ENCODE measurements around the gene SP1. TPM values are rescaled to one million over a fixed set of nuclear protein-coding genes. Genes with fewer than 3 reads are reported as not detected.

The SP1 gene
- total and polyA plus RNA-seq, 9 of the 15 experiments (the other 6 are each of a cell fraction or from before 2014, with no cell fraction given) = 8.0 to 65.5 (median 41.6) TPM

DNA sequence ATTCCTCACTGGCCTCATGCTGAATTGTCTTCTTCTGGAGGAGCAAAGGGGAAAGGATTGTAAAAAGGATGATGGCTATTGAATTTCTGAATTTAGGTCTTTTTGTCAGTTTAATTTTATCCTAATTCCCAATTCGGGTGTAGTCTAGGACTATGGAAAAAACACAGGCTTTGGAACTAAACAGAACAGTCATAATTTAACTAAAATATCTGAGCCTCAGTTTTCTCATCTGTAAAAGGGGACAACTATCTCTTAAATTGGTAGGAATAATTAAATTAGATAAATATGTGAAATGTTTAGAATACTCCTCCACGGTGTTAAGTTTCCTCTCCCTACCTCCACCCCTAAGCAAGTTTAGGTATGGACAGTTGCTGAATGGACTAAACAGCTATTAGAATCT, 3.2 kb upstream of the SP1 start (continued):
- TF ChIP-seq HNRNPK (IDR thresholded peaks at IDR 0.05; ENCODE audit: low read depth, low read length, poor library complexity, severe bottlenecking) (no peak), PCBP1 (IDR thresholded peaks at IDR 0.05; ENCODE audit: low read depth, low read length, poor library complexity, severe bottlenecking) (no peak), HLTF (IDR thresholded peaks at IDR 0.05) (no peak), ZNF398 (CRISPR knock-in tag; IDR thresholded peaks at IDR 0.05) (no peak), ZNF79 (CRISPR knock-in tag; IDR thresholded peaks at IDR 0.05; ENCODE audit: low read depth) (no peak), RBM25 (IDR thresholded peaks at IDR 0.05; ENCODE audit: low read depth, low read length, severe bottlenecking) (peak; percentile 99), ZC3H8 (IDR thresholded peaks at IDR 0.05) (no peak), STAG1 (CRISPR knock-in tag; IDR thresholded peaks at IDR 0.05; ENCODE audit: borderline replicate concordance) (no peak), NFIX (CRISPR knock-in tag; IDR thresholded peaks at IDR 0.05; ENCODE audit: low read depth) (no peak), EZH2 (IDR thresholded peaks at IDR 0.05; ENCODE audit: borderline replicate concordance, low read depth, low read length) (no peak), MEIS2 (IDR thresholded peaks at IDR 0.05; ENCODE audit: partially characterized antibody) (no peak), POLR2AphosphoS5 (IDR thresholded peaks at IDR 0.05; ENCODE audit: control insufficient read depth, insufficient read depth, low read depth, low read length) (no peak), MCM2 (IDR thresholded peaks at IDR 0.05; ENCODE audit: low read depth) (no peak), BCOR (IDR thresholded peaks at IDR 0.05) (peak; percentile 96), ZNF77 (CRISPR knock-in tag; IDR thresholded peaks at IDR 0.05) (no peak), CHD4 (IDR thresholded peaks at IDR 0.05; ENCODE audit: insufficient read depth, insufficient replicate concordance, low read depth, low read length, poor library complexity, severe bottlenecking) (peak; percentile 83), ZBTB11 (CRISPR knock-in tag; IDR thresholded peaks at IDR 0.05) (no peak), ZBTB33 (CRISPR knock-in tag; IDR thresholded peaks at IDR 0.05) (no peak), TCF7 (IDR thresholded peaks at IDR 0.05; ENCODE audit: borderline replicate concordance) (no peak), RCOR1 (IDR thresholded peaks at IDR 0.05; ENCODE audit: borderline replicate concordance in 1 of 2, low read depth in 2 of 2, low read length in 2 of 2) (peak in 1 of 2 experiments; percentile 5; a peak in 1 of 4 replicates)
